Fibroblast of villous mesenchyme (primary cell): ENCODE measurements around the gene BTBD1. TPM values are rescaled to one million over a fixed set of nuclear protein-coding genes. Genes with fewer than 3 reads are reported as not detected.

ENCODE experiments used
- DNase-seq: peaks from one replicate; pipeline ENCODE4 v3.0.0-alpha.2; 2010; ENCODE audit warnings: low read depth
- H3K4me3 ChIP-seq: 2 replicates; pipeline ENCODE4 v1.5.1; 2011; ENCODE audit warnings: low read depth, mild to moderate bottlenecking, low read length
- CTCF ChIP-seq: IDR thresholded peaks from 2 replicates; pipeline ENCODE4 v1.5.1; 2012; ENCODE audit warnings: low read depth, mild to moderate bottlenecking, low read length; ENCODE audit not compliant: insufficient read depth
- total RNA-seq: library from RNA; depleted of rRNA; stranded (reverse); fragments of >200 nt; gene quantifications from 2 replicates; pipeline ENCODE4 v1.2.3, GENCODE V29; 2012

BTBD1 gene
- total RNA-seq, 1 donor: 101 TPM

GRCh38 chr15:83030021-83030420 lies 37.0 kb downstream of the BTBD1 start:
- no peak for TF ChIP-seq CTCF
- peak; percentile 19 for DNase-seq
- no peak overlapping the region for H3K4me3 ChIP-seq

GRCh38 chr15:83018436-83018835 lies 48.6 kb downstream of the BTBD1 start:
- no peak for DNase-seq
- TF ChIP-seq CTCF: no peak
- H3K4me3 ChIP-seq: no peak overlapping the region

GRCh38 chr15:83016906-83017305 lies 50.1 kb downstream of the BTBD1 start:
- no peak for TF ChIP-seq CTCF
- no peak for DNase-seq

GRCh38 chr15:83015361-83015760 lies 51.7 kb downstream of the BTBD1 start:
- no peak for DNase-seq
- TF ChIP-seq CTCF: no peak
- no peak overlapping the region for H3K4me3 ChIP-seq

More at GRCh38 chr15:83016906-83017305, 50.1 kb downstream of the BTBD1 start:
- no peak overlapping the region for H3K4me3 ChIP-seq

GRCh38 chr15:83014205-83014653 lies 52.8 kb downstream of the BTBD1 start:
- H3K4me3 ChIP-seq: no peak overlapping the region
- no peak for DNase-seq
- TF ChIP-seq CTCF: no peak

GRCh38 chr15:83012636-83013035 lies 54.4 kb downstream of the BTBD1 start:
- TF ChIP-seq CTCF: no peak
- DNase-seq: no peak
- no peak overlapping the region for H3K4me3 ChIP-seq

GRCh38 chr15:83012076-83012426 lies 55.0 kb downstream of the BTBD1 start:
- no peak for TF ChIP-seq CTCF
- peak; percentile 11 for DNase-seq
- peak overlapping the region; percentile 100 for H3K4me3 ChIP-seq
